ENCODE measurements around the gene HOXB5. TPM values are rescaled to one million over a fixed set of nuclear protein-coding genes. Genes with fewer than 3 reads are reported as not detected.

HOXB5 gene
- total and polyA plus RNA-seq, 2 of the 4 experiments (the other 2 are of a cell fraction), result 0.54 to 18.0 TPM

DNA sequence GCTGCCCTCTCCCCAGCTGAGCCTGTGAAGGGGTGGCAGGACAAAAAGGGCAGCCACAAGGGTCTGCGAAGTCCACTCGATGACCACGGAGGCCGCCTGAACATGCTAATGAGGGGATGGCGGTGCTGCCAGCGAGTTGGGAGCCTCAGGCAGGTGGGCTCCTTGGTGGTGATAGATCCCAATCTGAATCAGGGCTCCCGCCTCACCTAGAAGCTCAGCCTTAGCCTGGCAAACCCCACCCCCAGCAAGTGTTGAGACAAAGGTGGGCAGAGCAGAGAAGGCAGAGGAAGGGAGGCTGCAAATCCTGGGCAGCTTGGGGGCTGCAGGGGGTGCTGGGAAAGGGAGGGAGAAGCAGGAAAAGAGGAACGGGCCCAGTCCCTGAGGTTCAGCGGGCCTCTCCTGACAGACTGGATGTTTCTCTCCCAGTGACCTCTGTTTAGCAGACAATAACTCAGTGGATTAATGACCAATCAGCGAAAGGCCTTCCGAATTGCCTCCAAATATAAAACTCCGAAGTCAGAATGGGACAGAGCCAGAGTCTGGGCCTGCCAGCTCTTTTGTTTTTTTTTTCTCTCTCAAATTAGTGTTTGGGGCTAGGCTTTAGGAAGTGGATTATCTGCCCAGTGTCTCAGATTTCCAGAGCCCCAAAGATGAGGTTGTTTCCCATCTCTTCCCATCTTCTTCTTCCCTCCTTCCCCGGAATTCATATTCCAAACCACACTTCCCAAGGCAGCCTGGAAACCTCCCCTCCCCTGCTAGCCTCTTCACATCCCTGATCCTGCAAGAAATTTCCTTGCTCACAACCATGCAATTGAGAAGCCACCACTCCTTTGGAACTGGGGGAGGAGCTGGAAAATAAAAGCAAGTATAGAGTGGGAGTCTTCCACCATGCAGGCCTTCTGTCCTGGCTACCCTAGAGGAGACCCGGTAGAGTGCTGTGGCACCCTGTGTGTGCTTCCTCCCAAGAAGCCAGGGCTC lies 33.5 kb downstream of the HOXB5 start:
- H3K27me3 ChIP-seq (ENCODE audit: control insufficient read depth, insufficient read depth, low read length), result no peaks in the 10 kb centered on the region
- peak overlapping the region; percentile 62 to 74 for H4K8ac ChIP-seq (ENCODE audit: low read depth in 2 of 2, low read length in 2 of 2)
- peak overlapping the region; percentile 95 for H3K9ac ChIP-seq (ENCODE audit: low read depth, low read length)
- peak overlapping the region; percentile 93 for H3K27ac ChIP-seq (ENCODE audit: insufficient read depth, low read length)
- in situ Hi-C loops (cut with MboI; ENCODE audit: low sequenced_read_pairs), result no loop called here
- peak overlapping the region; percentile 61; the same call in 2 of the 3 replicates for H2BK15ac ChIP-seq (ENCODE audit: low read depth, low read length)
- H3K56ac ChIP-seq (ENCODE audit: extremely low read depth, insufficient read depth, low read length), result peak overlapping the region; percentile 91; the same call in 1 of the 2 replicates
- no peak overlapping the region for H3K4me3 ChIP-seq (ENCODE audit: insufficient read depth, low read depth, low read length)
- peak overlapping the region; percentile 99 for H3K23ac ChIP-seq (ENCODE audit: low read depth, low read length)
- BruUV-seq (replicated peaks), result no TSS peak
- peaks cover 30% of the 10 kb centered on the region; the same call in 1 of the 2 replicates for H3K36me3 ChIP-seq (ENCODE audit: control insufficient read depth, insufficient read depth, low read length)
- H3K4me2 ChIP-seq (ENCODE audit: low read depth, low read length), result peak overlapping the region; percentile 92
- ATAC-seq (ENCODE audit: low read depth), result no peak
- peak overlapping the region; percentile 95 for H2BK5ac ChIP-seq (ENCODE audit: low read depth, low read length, poor library complexity, severe bottlenecking)
- no CpG with 5 or more reads among the region's 14 CpGs for WGBS, 2 experiments (ENCODE audit: extremely low coverage in 2 of 2, insufficient read length in 1 of 2)
- peak overlapping the region; percentile 66 for H2BK20ac ChIP-seq (ENCODE audit: low read depth, low read length)
- H2AK5ac ChIP-seq (ENCODE audit: low read depth, low read length), result peak overlapping the region; percentile 81
- H4K91ac ChIP-seq (ENCODE audit: insufficient read depth, low read depth, low read length), result peak overlapping the region; percentile 68
- H2BK120ac ChIP-seq (ENCODE audit: low read depth, low read length), result peak overlapping the region; percentile 87
- CTCF ChIA-PET, result interaction anchor here (1.0 kb wide), 1 partner anchor 208 kb away, joined by 3 read pairs; no protein-coding TSS in a partner anchor
- no peak for DNase-seq
- no peaks in the 10 kb centered on the region for H3K9me3 ChIP-seq (ENCODE audit: control insufficient read depth, insufficient read depth, low read length)
- peaks cover 4% of the 10 kb centered on the region for H3K9me1 ChIP-seq (ENCODE audit: insufficient read depth, low read length)
- POLR2A ChIA-PET (ENCODE audit: unreplicated experiment), result interaction anchor here (0.6 to 0.9 kb wide), 5 partner anchors 14 to 538 kb away, joined by 3 to 10 read pairs (median 5); no protein-coding TSS in a partner anchor
- peak overlapping the region; percentile 66 for H3K14ac ChIP-seq (replicated peaks; ENCODE audit: low read depth, low read length)
- intact Hi-C loops (cut with micrococcal nuclease), result no loop called here
- H3K4ac ChIP-seq (ENCODE audit: low read depth, low read length), result peak overlapping the region; percentile 98
- H3K18ac ChIP-seq (ENCODE audit: low read depth, low read length), result peak overlapping the region; percentile 89
- peaks cover 69% of the 10 kb centered on the region for H3K4me1 ChIP-seq (ENCODE audit: control insufficient read depth, insufficient read depth, low read length)
- H4K20me1 ChIP-seq (ENCODE audit: insufficient read depth, low read length), result peaks cover 21% of the 10 kb centered on the region
- H4K5ac ChIP-seq (ENCODE audit: low read depth, low read length), result peak overlapping the region; percentile 95
- peaks cover 0 to 12% of the 10 kb centered on the region in 2 experiments; a peak in 1 of 4 replicates for H3K79me1 ChIP-seq (ENCODE audit: low read depth in 1 of 2, low read length in 2 of 2)
- dilution Hi-C loops (cut with HindIII; ENCODE audit: low sequenced_read_pairs, unreplicated experiment), result no loop called here
- peak overlapping the region; percentile 60 for H2AFZ ChIP-seq (replicated peaks; ENCODE audit: low read length, poor library complexity)
- TF ChIP-seq MAZ (IDR thresholded peaks at IDR 0.05; ENCODE audit: borderline replicate concordance, low read depth, low read length) (no peak), FOS (IDR thresholded peaks at IDR 0.05; ENCODE audit: low read depth, low read length) (no peak), MAFK (IDR thresholded peaks at IDR 0.05; ENCODE audit: low read depth, low read length) (no peak), CEBPB (IDR thresholded peaks at IDR 0.05; ENCODE audit: low read depth, low read length) (no peak), RFX5 (IDR thresholded peaks at IDR 0.05; ENCODE audit: low read depth, low read length) (no peak), BHLHE40 (IDR thresholded peaks at IDR 0.05; ENCODE audit: low read depth, low read length) (no peak), NFE2L2 (IDR thresholded peaks at IDR 0.05; ENCODE audit: low read depth, low read length) (no peak), RCOR1 (IDR thresholded peaks at IDR 0.05; ENCODE audit: insufficient replicate concordance, low read length) (no peak), SMC3 (IDR thresholded peaks at IDR 0.05; ENCODE audit: low read depth, low read length) (no peak)
- TF ChIP-seq, protein P1, sequence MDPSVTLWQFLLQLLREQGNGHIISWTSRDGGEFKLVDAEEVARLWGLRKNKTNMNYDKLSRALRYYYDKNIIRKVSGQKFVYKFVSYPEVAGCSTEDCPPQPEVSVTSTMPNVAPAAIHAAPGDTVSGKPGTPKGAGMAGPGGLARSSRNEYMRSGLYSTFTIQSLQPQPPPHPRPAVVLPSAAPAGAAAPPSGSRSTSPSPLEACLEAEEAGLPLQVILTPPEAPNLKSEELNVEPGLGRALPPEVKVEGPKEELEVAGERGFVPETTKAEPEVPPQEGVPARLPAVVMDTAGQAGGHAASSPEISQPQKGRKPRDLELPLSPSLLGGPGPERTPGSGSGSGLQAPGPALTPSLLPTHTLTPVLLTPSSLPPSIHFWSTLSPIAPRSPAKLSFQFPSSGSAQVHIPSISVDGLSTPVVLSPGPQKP (IDR thresholded peaks at IDR 0.05; ENCODE audit: borderline replicate concordance, low read depth, low read length), result no peak
- TF ChIP-seq, protein P2, sequence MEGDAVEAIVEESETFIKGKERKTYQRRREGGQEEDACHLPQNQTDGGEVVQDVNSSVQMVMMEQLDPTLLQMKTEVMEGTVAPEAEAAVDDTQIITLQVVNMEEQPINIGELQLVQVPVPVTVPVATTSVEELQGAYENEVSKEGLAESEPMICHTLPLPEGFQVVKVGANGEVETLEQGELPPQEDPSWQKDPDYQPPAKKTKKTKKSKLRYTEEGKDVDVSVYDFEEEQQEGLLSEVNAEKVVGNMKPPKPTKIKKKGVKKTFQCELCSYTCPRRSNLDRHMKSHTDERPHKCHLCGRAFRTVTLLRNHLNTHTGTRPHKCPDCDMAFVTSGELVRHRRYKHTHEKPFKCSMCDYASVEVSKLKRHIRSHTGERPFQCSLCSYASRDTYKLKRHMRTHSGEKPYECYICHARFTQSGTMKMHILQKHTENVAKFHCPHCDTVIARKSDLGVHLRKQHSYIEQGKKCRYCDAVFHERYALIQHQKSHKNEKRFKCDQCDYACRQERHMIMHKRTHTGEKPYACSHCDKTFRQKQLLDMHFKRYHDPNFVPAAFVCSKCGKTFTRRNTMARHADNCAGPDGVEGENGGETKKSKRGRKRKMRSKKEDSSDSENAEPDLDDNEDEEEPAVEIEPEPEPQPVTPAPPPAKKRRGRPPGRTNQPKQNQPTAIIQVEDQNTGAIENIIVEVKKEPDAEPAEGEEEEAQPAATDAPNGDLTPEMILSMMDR (conservative IDR thresholded peaks at IDR 0.05; ENCODE audit: low read depth, low read length), result no peak
- peak overlapping the region; percentile 91 for H2AK9ac ChIP-seq (replicated peaks; ENCODE audit: low read depth, low read length, poor library complexity)
